Right lobe of liver (tissue), 6 donors: Measurements from ENCODE around the gene MPLKIP. TPM values are rescaled to one million over a fixed set of nuclear protein-coding genes. Genes with fewer than 3 reads are reported as not detected.

ENCODE experiments used
- ATAC-seq, 4 donors: fragments of 200-7000 bp; cut with Tn5 transposase; one replicate each; pipeline ENCODE4 v1.9.1; 2020; ENCODE audit warnings: mild to moderate bottlenecking in 4 of 4, moderate library complexity in 4 of 4
- DNase-seq, 3 donors: peaks; one replicate each; pipeline ENCODE4 v3.0.0-alpha.2; 2020
- H3K27ac ChIP-seq, 3 donors: fragments of 200-600 bp; one replicate each; pipeline ENCODE4 v1.8.0; 2022
- H3K27me3 ChIP-seq, 2 donors: fragments of 200-600 bp; one replicate each; pipeline ENCODE4 v1.8.0; 2022
- H3K36me3 ChIP-seq, 4 donors: fragments of 200-600 bp; sonication (generic) in 1 of 4; one replicate each; pipeline versions ENCODE4 v1.5.1 to v1.8.0; 2017 to 2022; ENCODE audit warnings: control low read depth in 1 of 4
- H3K4me1 ChIP-seq, 4 donors: fragments of 200-600 bp; sonication (generic) in 1 of 4; one replicate each; pipeline versions ENCODE4 v1.5.1 to v1.8.0; 2017 to 2022; ENCODE audit warnings: control low read depth in 1 of 4
- H3K4me3 ChIP-seq, 3 donors: fragments of 200-600 bp; one replicate each; pipeline ENCODE4 v1.8.0; 2022
- H3K9me3 ChIP-seq, 4 donors: fragments of 200-600 bp; sonication (generic) in 1 of 4; one replicate each; pipeline versions ENCODE4 v1.5.1 to v1.8.0; 2017 to 2022; ENCODE audit warnings: control low read depth in 1 of 4
- CTCF ChIP-seq, 4 donors: fragments of 200-600 bp in 3 of 4; fragments of 450-650 bp in 1 of 4; IDR thresholded peaks; one replicate each; pipeline versions ENCODE4 v1.5.1 to v1.8.0; 2016 to 2022; ENCODE audit warnings: antibody characterized with exemption in 4 of 4, mild to moderate bottlenecking in 2 of 4
- POLR2A ChIP-seq: fragments of 450-650 bp; IDR thresholded peaks from one replicate; pipeline ENCODE4 v1.6.1; 2017; ENCODE audit warnings: antibody characterized with exemption, mild to moderate bottlenecking
- WGBS: methylation state at CpG from one replicate; pipeline ENCODE4 v1.1.6; 2018; ENCODE audit warnings: low coverage, low lambda C conversion rate; ENCODE audit not compliant: insufficient coverage; ENCODE audit errors: missing lambda C conversion rate; 5-methylcytosine and 5-hydroxymethylcytosine counted together
- intact Hi-C, 2 donors: fragments of 100-400 bp; cut with DNase I; formaldehyde crosslinking; loops; one replicate each; pipeline versions ENCODE4 v1.11.2 to v1.14.1; 2022
- total RNA-seq, 6 experiments: library from RNA; depleted of rRNA in 2 of 6; stranded (reverse); fragments of >200 nt in 2 of 6; fragmentation: NEBNext Ultra II Directional in 3 of 6; extraction: Animal tissue kit (Norgen Biotek cat#: 25700) in 3 of 6; gene quantifications; one replicate each; pipeline versions ENCODE4 v1.1.0 to v1.2.4, GENCODE V29; 2016 to 2023
- donor health status: DM: no; HTN: yes; CAD: no.
- donor health status: DM: no; HTN: no; CAD: no.
- donor health status: DM: no; HTN: no; CAD: no.
- donor health status: DM: no; HTN: yes; CAD: no.
- donor health status: DM: no; HTN: yes; CAD: no.

Gene MPLKIP
- total RNA-seq, 6 experiments from 2014 or later = 18.4 to 59.9 (median 38.9) TPM

- Histone ChIP-seq H3K4me1 (no peaks in the 10 kb centered on the region), H3K9me3 (no peaks in the 10 kb centered on the region), H3K27ac (no peak overlapping the region), H3K36me3 (no peaks in the 10 kb centered on the region), H3K27me3 (no peaks in the 10 kb centered on the region), H3K4me3 (no peak overlapping the region)
- ATAC-seq = no peak
- no peak for DNase-seq
- intact Hi-C loops = no loop called here
- TF ChIP-seq POLR2A = no peak
- no peak for TF ChIP-seq CTCF (IDR thresholded peaks at IDR 0.05)
- WGBS = 77% methylated on average over 3 of the region's 3 CpGs
These were observed 32.9 kb upstream of the MPLKIP start for GRCh38 chr7:40167291-40167690.

- Histone ChIP-seq H3K27ac (no peak overlapping the region), H3K27me3 (no peaks in the 10 kb centered on the region), H3K4me1 (no peaks in the 10 kb centered on the region), H3K9me3 (no peaks in the 10 kb centered on the region), H3K36me3 (no peaks in the 10 kb centered on the region), H3K4me3 (no peak overlapping the region)
- DNase-seq (no peak), ATAC-seq (no peak)
- intact Hi-C loops = no loop called here
- 62% methylated on average over 1 of the region's 1 CpG for WGBS
- TF ChIP-seq CTCF (IDR thresholded peaks at IDR 0.05) (no peak), POLR2A (no peak)
These were observed 30.8 kb upstream of the MPLKIP start for GRCh38 chr7:40165216-40165615.

- Histone ChIP-seq H3K4me1 (no peaks in the 10 kb centered on the region), H3K36me3 (no peaks in the 10 kb centered on the region), H3K4me3 (no peak overlapping the region), H3K9me3 (no peaks in the 10 kb centered on the region), H3K27me3 (no peaks in the 10 kb centered on the region), H3K27ac (no peak overlapping the region)
- ATAC-seq = no peak
- no peak for TF ChIP-seq CTCF (IDR thresholded peaks at IDR 0.05)
- no peak for TF ChIP-seq POLR2A
- 100% methylated on average over 1 of the region's 2 CpGs for WGBS
- DNase-seq = no peak
- intact Hi-C loops = no loop called here
These were observed 28.1 kb upstream of the MPLKIP start for GRCh38 chr7:40162516-40162915.

GRCh38 chr7:40156988-40157387, 22.6 kb upstream of the MPLKIP start:
- H3K4me1 ChIP-seq = no peaks in the 10 kb centered on the region
- no peaks in the 10 kb centered on the region for H3K36me3 ChIP-seq
- H3K4me3 ChIP-seq = no peak overlapping the region
- ATAC-seq (no peak), DNase-seq (no peak)
- 87% methylated on average over 4 of the region's 4 CpGs for WGBS
- TF ChIP-seq POLR2A (no peak), CTCF (IDR thresholded peaks at IDR 0.05) (no peak)
- no peak overlapping the region for H3K27ac ChIP-seq
- H3K9me3 ChIP-seq = no peaks in the 10 kb centered on the region
- H3K27me3 ChIP-seq = no peaks in the 10 kb centered on the region
- intact Hi-C loops = no loop called here

- intact Hi-C loops = no loop called here
- H3K36me3 ChIP-seq = no peaks in the 10 kb centered on the region
- H3K27ac ChIP-seq = no peak overlapping the region
- no peak overlapping the region for H3K4me3 ChIP-seq
- no peaks in the 10 kb centered on the region for H3K27me3 ChIP-seq
- ATAC-seq (no peak), DNase-seq (no peak)
- no peaks in the 10 kb centered on the region for H3K4me1 ChIP-seq
- no peaks in the 10 kb centered on the region for H3K9me3 ChIP-seq
- no peak for TF ChIP-seq POLR2A
- TF ChIP-seq CTCF (IDR thresholded peaks at IDR 0.05) = no peak
- WGBS = no CpG with 5 or more reads among the region's 1 CpG
These were observed 17.1 kb upstream of the MPLKIP start for GRCh38 chr7:40151504-40151903.
